NCI-H226 (cell line): ENCODE measurements around the gene UBE2G1.
"Not testable (repeated sequence)": the region's sequence is repeated elsewhere in the genome, so short reads cannot be mapped to it uniquely, and the experiment has no call there.

Experiments
- DNase-seq: peaks from one replicate; pipeline ENCODE4 v3.0.0-alpha.2; 2015

UBE2G1 gene, protein sequence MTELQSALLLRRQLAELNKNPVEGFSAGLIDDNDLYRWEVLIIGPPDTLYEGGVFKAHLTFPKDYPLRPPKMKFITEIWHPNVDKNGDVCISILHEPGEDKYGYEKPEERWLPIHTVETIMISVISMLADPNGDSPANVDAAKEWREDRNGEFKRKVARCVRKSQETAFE

DNA sequence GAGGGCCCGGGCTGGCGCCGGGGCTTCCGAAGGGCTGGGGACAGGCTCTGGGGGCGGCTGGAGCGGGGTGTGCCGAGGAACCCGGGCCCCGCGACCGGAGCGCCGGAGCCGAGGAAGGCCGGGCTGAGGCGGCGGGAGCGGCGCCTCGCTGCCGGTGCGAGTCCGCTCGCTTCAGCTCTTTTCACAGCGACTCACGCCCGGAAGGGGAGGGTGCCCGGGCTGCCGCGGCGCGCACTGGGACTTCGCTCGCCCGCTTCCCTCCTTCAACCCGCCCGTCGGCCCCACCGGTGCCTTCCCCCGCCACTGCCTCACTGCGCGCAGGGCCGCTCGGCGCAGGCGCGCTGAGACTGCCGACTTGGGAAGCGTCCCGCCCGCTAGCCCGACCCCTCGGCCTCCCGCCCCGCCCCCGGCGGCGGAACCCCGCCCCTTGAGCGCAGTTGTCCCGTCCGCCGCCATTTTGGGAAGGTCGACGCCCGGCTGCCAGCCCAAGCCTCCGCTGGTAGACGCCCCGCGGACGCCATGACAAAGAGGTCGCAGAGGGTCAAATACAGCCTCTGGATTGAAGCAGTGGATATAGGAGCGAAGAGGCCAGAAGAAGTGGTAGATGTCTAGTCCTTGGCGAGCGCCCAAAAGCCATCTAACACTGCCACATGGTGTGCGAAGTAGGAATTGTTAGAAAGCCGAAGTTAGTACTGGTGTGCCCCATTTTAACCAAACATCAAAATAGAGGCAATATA is at the start of gene UBE2G1:
Gene UBE2G1 (minus strand): TSS at position 349 of the 737 bp plus-strand sequence. CDS start 359 bp downstream, outside the sequence.
- DNase-seq = peak; percentile 88

DNA sequence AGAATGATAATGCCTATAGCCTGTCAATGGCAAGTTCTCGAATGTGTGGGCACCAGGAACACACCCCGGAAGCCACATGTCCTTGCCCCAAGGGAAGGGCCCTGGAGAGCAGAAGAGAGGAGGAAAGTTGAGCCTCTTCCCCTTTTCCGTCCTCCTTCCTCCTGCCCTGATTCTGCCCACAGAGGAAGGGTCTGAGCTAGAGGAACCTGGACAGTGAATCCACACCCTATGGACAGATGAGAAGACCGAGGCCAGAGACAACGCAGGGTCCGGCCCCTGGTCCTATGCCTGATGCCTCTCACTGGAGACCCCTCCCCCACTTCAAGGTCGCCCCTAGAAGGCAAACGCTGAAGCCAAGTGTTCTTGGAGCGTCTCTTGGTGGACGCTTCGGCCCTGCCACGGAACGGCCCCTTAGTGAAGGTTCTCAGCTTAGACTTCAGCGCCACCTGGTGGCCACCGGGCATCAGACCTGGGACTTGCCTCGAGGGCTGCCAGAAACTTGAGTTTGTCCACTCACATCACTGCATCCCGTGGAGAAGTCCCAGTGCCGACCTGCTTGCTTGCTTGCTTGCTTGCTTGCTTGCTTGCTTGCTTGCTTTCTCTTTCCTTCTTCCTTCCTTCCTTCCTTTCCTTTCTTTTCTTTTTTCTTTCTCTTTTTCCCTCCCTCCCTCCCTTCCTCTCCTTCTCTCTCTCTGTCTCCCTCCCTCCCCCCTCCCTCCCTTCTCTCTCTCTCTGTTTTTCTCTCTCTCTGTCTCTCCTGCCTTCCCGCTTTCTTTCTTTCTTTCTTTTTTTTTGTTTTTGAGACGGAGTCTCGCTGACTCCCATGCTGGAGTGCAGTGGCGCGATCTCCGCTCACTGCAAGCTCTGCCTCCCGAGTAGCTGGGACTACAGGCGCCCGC is 46.7 kb upstream of the UBE2G1 start:
- peak; percentile 53 for DNase-seq

DNA sequence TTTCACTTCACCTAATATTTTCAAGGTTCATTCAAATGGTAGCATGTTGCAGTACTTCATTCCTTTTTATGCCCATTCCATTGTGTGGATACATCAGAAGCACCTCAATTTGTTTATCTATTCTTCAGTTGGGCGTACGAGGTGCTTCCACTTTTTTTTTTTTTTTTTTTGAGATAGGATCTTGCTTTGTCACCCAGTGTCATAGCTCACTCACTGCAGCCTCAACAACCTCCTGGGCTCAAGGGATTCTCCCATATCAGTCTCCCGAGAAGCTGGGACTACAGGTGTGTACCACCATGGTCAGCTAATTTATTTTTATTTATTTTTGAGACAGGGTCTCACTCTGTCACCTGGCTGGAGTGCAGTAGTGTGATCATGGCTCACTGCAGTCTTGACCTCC is 44.7 kb upstream of the UBE2G1 start:
- no peak for DNase-seq

DNA sequence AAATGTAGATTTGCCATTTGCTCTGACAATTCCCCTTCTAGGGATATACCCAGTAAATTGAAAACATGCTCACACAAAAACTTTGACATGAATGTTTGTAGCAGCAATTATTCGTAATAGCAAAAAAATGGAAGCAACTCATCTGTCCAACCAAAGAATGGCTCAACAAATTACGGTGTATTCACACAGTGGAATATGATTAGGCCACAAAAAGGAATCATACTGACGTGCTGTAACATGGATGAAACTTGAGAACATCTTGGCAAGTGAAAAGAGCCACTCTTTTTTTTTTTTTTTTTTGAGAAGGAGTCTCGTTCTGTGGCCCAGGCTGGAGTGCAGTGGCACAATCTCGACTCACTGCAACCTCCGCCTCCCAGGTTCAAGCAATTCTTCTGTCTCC is 43.2 kb upstream of the UBE2G1 start:
- no peak for DNase-seq

DNA sequence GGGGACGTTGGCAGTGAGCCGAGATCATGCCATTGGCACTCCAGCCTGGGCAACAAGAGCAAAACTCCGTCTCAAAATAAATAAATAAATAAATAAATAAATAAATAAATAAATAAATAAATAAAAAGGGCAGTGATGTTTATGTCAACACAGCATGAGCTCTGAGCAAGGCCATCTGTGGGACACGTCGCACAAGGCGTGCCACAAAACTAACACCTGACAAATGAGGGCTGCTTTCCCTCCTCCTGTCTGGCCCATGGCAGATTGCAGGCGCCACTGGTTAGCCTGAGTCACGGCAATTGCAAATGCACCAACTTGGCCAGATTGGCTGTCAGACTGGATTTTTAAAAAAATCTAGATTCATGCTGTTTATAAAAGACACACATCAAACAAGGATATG is 41.4 kb upstream of the UBE2G1 start:
- DNase-seq = no peak

DNA sequence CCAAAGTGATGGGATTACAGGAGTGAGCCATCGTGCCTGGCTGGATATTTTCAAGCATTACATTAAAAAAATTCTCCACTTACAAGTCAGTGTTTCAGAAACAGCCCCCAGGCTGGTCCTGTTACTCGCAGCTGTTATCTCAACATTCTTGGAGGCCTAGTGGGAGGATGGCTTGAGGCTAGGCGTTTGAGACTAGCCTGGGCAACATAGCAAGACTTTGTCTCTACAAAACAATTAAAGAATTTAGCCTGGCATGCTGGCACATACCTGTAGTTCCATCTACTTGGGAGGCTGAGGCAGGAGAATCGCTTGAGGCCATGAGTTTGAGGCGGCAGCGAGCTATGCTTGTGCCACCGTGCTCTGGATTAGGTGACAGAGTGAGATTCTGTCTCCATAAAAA is 40.7 kb upstream of the UBE2G1 start:
- peak; percentile 83 for DNase-seq

DNA sequence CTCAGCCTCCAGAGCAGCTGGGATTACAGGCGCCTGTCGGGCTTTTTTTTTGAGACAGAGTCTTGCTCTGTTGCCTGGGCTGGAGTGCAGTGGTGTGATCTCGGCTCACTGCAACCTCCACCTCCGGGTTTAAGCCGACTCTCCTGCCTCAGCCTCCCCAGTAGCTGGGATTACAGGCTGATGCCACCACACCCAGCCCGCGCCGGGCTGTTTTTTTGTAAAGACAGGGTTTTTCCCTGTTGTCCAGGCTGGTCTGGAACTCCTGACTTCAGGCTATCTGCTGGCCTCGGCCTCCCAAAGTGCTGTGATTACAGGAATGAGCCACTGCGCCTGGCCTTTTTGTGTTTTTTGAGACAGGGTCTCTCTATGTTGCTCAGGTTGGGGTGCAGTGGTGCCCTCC is 39.9 kb upstream of the UBE2G1 start:
- no peak for DNase-seq

DNA sequence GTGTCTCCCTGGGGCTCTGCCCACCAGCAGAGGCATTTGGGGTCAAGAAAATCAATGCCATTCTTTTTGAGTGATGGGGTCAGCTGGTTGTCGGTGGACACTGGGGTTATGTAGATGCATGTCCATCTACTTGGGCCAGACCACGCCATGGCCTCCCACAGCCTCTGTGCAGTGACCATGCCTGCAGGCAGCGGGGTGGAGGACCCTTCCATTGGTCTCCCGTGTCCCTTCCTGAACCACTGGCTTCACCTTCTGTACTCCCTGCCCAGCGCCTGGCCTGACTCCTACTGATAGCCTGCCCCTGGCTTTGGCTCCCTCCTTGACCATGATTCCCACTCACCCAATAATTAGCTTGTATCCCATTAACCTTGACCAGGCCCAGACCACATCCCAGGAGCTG is 39.2 kb upstream of the UBE2G1 start:
- DNase-seq = no peak

DNA sequence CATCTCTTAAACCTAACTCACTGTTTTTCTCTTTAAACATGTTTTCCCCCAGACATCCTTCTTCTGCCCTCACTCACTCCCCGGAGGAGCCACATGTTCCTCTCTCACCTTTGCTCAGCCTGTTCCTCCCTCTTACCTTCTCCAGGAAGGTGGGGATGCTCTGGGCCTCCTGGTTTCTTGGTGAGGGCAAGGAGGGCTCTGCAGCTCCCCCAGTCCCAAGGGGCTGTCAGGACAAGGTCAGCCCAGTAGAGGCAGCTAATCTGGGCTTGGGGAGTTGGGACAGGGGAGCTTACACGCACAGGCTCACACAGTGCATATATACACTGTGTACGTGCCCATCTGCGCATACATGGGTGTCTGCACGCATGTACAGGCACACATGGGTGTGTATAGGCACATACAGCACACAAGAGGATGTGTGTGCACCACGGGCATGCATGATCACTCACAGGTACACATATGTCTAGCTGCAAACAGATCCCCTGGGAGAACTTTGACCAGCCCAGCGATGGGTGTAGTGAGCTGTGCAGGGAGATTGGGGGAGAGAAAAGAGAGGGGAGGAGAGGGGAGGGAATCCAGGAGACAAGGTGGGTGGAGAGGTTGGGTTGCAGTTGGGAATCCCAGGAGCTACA is 38.7 kb upstream of the UBE2G1 start:
- DNase-seq = no peak

DNA sequence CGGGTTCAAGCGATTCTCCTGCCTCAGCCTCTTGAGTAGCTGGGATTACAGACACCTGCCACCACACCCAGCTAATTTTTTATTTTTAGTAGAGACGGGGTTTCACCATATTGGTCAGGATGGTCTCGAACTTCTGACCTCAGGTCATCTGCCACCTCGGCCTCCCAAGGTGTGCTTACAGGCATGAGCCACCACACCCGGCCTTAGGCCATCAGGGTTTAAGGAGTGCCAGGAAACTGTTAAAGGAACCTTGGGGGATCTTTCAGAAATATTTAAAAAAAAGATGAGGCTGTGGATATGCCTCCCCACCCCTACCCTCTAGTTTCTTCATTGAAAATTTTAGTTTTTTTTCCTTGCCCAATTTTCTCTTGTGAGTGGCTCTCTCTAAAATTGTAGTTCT is 31.4 kb upstream of the UBE2G1 start:
- no peak for DNase-seq

DNA sequence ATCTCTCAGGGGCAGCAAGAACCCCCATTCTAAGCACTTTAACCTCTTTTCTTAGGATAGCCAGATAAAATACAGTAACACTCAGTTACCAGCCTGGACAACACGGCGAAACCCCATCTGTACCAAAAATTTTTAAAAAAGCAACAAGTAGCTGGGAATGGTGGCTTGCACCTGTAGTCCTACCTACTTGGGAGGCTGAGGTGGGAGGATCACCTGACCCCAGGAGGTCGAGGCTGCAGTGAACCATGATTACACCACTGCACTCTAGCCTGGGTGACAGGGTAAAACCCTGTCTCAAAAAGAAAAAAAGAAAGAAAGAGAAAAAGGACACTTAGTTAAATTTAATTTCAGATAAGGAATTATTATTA is 28.6 kb upstream of the UBE2G1 start:
- no peak for DNase-seq

DNA sequence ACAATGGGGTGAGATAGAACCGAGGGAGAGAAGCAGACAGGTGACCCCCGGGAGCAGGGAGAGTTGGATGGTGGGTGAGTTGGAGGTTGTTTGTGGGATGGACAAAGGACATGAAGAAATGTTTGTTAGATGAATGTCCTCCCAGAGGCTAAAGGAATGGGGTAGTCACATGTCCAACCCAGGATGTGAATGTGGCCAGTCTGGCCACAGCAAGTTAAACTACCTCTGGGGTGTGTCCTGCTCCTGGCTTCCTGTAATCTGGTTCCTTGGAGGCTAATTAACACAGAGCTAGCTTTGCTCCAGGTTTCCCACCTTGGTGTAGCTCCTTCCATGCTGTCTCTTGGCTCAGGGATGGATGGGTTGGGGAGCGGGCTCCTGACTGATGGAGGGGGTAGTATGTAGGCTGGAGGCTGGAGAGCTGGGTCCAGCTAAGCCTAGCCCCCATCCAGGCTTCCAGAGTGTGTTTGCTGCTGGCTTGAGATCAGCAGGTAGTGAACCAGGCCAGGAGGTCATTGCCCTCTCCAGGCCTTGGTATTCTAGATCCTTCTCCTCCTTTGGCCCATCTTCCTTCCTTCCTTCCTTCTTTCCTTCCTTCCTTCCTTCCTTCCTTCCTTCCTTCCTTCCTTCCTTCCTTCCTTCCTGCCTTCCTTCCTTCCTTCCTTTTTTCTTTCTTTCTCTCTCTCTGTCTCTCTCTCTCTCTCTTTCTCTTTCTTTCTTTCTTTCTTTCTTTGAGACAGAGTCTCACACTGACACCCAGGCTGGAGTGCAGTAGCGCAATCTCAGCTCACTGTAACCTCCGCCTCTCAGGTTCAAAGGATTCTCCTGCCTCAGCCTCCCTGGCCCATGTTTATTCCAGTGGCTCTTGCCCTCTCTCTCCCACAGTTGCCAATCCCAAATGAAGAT is 28.0 kb upstream of the UBE2G1 start:
- no peak for DNase-seq

DNA sequence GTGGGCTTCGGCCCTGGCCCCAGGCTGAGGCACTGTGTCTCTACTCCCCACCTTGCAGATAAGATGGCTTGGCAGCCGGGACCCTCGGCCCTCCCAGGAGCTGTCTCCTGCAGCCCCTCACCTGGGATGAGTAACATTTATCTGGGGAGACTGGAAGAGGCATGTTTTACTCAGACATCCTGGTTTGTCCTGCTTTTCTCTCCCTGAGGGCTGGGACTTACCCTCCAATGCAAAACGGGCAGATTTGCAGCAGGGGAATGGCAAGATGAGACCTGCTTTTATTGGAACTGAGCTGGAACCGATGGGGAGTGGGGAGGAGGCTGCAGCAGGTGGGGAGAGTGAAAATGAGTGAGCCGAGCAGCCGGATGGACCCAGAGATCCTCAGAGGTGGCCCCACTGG is 27.3 kb upstream of the UBE2G1 start:
- no peak for DNase-seq

DNA sequence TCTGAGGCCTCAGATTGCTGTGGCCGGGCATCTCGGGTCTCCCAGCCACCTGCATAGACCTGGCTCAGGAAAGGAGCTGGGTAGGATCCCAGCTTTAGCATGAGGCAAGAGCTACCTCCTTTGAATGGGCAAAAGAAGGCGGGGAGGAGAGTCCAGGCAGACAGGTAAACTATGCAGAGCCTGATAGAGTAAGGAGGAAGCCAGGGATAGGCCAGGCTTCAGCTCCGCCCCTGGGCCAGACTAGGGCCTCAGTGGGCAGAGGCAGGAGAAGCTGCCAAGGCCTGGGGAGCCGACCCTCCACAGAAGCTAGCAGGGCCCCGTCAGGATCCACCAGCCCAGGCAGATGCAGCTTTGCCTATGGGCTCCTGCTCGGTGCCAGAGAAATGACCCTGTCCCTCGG is 22.6 kb upstream of the UBE2G1 start:
- no peak for DNase-seq

DNA sequence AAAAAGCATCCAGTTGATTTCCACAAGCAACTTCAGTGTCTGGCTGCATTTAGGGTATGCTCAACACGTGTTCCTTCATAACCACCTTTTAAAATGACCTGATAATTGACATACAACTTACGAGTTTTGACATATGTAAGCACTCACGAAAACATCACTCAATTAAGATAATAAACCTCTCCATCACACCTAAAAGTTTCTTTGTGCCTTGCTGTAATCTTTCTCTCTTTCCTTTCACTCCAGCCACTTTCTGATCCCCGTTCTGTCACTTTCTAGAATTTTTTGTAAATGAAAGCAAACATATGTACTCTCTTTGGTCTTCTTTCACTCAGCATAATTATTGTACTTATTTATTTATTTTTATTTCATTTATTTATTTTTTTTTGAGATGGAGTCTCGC is 20.7 kb upstream of the UBE2G1 start:
- no peak for DNase-seq

DNA sequence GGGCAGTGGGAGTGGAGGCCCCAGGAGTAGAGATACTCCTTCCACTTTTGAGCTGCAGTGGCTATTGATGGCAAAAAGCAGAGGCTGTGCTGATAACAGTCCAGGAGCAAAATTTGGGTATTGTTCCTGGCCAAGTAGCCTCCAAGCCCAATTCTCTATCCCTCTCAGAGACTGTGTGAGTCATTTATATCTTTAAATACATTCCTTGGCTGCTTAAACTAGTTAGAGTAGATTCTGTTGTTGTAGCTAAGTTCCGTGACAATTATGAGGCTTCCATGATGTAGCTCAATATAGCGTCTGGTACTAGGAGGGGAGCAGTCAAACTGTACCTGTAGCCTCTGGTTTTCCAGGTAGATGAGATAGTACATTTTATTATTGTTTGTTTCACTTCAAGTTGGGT is 19.9 kb upstream of the UBE2G1 start:
- no peak for DNase-seq

DNA sequence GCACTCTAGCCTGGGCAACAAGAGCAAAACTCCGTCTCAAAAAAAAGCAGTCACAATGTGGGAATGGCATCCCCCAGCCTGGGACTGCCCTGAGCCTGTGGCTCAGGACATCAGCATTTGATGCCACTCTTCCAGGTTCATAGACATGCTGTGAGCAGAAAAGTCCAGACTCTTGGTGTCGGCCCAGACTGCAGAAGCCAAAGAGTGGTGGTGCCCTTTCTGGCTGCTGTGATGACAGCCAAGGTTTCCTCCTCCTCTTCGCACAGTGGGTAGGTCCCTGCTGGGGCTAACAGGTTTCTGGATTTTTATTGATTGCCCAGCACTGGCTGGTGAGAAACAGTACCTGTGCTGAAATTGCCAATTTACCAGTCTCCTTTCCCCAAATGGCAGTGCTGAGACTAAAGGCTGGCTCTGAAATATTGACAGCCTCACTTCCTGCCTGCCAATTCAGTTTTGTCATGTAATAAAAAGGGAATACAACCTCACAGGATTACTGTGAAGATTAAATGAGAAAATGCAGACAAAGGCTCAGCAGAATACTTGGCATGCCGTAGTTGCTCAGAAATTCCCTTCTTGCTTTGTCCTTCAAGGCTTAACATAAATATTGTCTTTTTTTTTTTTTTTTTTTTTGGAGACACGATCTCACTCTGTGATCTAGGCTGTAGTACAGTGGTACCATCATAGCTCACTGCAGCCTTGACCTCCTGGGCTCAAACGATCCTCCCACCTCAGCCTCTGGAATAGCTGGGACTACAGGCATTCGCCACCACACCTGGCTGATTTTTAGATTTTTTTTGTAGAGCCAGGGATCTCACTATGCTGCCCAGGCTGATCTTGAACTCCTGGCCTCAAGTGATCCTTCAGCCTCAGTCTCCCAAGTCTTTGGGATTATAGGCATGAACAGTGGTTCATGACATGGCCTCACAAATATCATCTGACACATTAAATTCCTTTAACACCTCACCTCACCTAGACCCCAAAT is 15.5 kb upstream of the UBE2G1 start:
- no peak for DNase-seq

DNA sequence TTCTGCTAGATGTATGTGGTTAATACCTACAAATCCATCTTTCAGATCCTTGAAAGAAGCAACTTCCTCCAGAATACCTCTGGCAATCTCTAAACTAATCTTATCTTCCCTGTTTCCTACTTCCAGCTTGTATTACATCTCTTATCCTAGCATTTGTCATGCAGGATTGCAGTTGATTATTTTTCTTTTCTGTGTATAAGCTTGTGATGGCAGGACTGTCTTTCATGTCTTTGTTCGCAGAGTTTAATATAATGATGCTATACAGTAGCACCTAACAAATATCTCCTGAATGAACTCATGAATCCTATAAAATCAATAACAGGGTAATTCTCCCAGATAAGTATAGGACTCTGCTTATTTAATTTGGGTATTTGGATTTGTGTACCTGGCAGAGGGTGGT is 12.2 kb upstream of the UBE2G1 start:
- DNase-seq = no peak

DNA sequence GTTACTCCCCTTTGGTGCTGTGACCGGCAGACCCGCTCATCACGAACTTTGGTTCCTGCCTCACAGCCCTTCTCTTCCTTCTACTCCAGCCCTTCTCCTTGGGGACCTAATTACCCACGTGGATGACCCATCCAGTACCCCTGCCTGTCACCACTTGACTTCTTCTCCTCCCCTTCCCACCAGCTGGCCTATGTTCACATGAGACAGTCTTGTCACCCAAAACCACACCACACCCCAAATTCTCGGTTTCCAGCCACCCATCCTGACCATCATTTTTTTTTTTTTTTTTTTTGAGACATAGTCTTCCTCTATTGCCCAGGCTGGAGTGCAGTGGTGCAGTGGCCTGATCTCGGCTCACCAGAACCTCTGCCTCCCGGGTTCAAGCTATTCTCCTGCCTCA is 10.8 kb upstream of the UBE2G1 start:
- not testable (repeated sequence) for DNase-seq

DNA sequence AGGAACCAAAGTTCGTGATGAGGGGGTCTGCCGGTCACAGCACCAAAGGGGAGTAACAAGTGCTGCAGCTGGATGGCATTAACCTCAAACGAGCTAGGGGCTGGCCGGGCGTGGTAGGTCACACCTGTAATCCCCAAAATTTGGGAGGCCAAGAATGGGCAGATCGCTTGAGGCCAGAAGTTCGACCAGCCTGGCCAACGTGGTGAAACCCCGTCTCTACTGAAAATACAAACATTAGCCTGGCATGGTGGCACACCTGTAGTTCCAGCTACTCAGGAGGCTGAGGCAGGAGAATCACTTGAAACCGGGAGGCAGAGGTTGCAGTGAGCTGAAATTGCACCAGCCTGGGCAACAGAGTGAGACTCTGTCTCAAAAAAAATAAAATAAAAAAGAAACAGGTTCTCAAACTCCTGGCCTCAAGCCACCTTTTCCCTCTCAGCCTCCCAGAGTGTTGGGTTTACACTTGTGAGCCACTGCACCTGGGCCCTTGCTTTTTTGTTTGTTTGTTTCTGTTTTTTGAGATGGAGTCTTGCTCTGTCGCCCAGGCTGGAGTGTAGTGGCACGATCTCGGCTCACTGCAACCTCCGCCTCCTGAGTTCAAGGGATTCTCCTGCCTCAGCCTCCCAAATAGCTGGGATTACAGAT is 9.4 kb upstream of the UBE2G1 start:
- not testable (repeated sequence) for DNase-seq
